Fibroblast of lung (primary cell): ENCODE results near the gene CEP63. TPM values are rescaled to one million over a fixed set of nuclear protein-coding genes. Genes with fewer than 3 reads are reported as not detected.

ENCODE experiments used
- DNase-seq, 2 donors: peaks; one replicate each; pipeline versions ENCODE4 v3.0.0 to v3.0.0-alpha.2; 2010; ENCODE audit warnings: low read depth in 2 of 2
- H2AFZ ChIP-seq: 2 replicates; pipeline ENCODE4 v1.5.1; 2012; ENCODE audit warnings: low read length, control low read depth, inconsistent platforms
- H3K27ac ChIP-seq: 2 replicates; pipeline ENCODE4 v1.5.1; 2011; ENCODE audit warnings: low read length, control low read depth; ENCODE audit not compliant: insufficient read depth
- H3K27me3 ChIP-seq: 2 replicates; pipeline ENCODE4 v1.5.1; 2011; ENCODE audit warnings: mild to moderate bottlenecking, low read length; ENCODE audit not compliant: control insufficient read depth, insufficient read depth
- H3K36me3 ChIP-seq: 2 replicates; pipeline ENCODE4 v1.5.1; 2011; ENCODE audit warnings: low read length; ENCODE audit not compliant: control insufficient read depth, insufficient read depth
- H3K4me1 ChIP-seq: 2 replicates; pipeline ENCODE4 v1.5.1; 2011; ENCODE audit warnings: low read length; ENCODE audit not compliant: control insufficient read depth, insufficient read depth; ENCODE audit errors: extremely low read depth
- H3K4me2 ChIP-seq: 2 replicates; pipeline ENCODE4 v1.5.1; 2011; ENCODE audit warnings: low read length, control low read depth; ENCODE audit not compliant: insufficient read depth; ENCODE audit errors: extremely low read depth
- H3K4me3 ChIP-seq, 4 experiments: fragments of 200-600 bp in 1 of 4; sonication (generic) in 1 of 4; replicated peaks in 1 of 4; 2 replicates each; pipeline ENCODE4 v1.5.1; 2011 to 2016; ENCODE audit warnings: low read length in 4 of 4, low read depth in 3 of 4, mild to moderate bottlenecking in 3 of 4, control low read depth in 2 of 4, inconsistent platforms in 1 of 4, mixed read lengths in 1 of 4; ENCODE audit not compliant: insufficient read depth in 1 of 4; ENCODE audit errors: control extremely low read depth in 1 of 4
- H3K79me2 ChIP-seq: 2 replicates; pipeline ENCODE4 v1.5.1; 2012; ENCODE audit warnings: mild to moderate bottlenecking, low read length, inconsistent platforms; ENCODE audit not compliant: control insufficient read depth, insufficient read depth
- H3K9ac ChIP-seq: 2 replicates; pipeline ENCODE4 v1.5.1; 2011; ENCODE audit warnings: mild to moderate bottlenecking, low read length, control low read depth; ENCODE audit not compliant: insufficient read depth
- H3K9me3 ChIP-seq: 2 replicates; pipeline ENCODE4 v1.5.1; 2012; ENCODE audit warnings: low read depth, low read length; ENCODE audit not compliant: control insufficient read depth, insufficient read depth
- H4K20me1 ChIP-seq: 2 replicates; pipeline ENCODE4 v1.5.1; 2011; ENCODE audit warnings: low read length; ENCODE audit not compliant: control insufficient read depth, insufficient read depth; ENCODE audit errors: extremely low read depth
- EZH2 ChIP-seq: IDR thresholded peaks from 2 replicates; pipeline ENCODE4 v1.5.1; 2012; ENCODE audit warnings: low read length, control low read depth, mild to moderate bottlenecking; ENCODE audit errors: missing control alignments
- polyA plus RNA-seq, 2 donors: library from polyadenylated mRNA; depleted of rRNA in 1 of 2; stranded (reverse) in 1 of 2; unstranded in 1 of 2; fragments of >200 nt; gene quantifications; 2 replicates each; pipeline ENCODE4 v1.2.1, GENCODE V29; 2011 to 2012; ENCODE audit warnings: missing spikeins in 1 of 2
- total RNA-seq: library from RNA; depleted of rRNA; stranded (reverse); fragments of >200 nt; gene quantifications from 2 replicates; pipeline ENCODE4 v1.2.1, GENCODE V29; 2014
- TF ChIP-seq, protein P1 (sequence below), 2 donors: IDR thresholded peaks in 1 of 2; conservative IDR thresholded peaks in 1 of 2; 1 replicate in 1 of 2; 2 replicates in 1 of 2; pipeline ENCODE4 v1.5.1; 2011 to 2012; ENCODE audit warnings: low read length in 2 of 2, control low read depth in 1 of 2, inconsistent platforms in 1 of 2, low read depth in 1 of 2, mild to moderate bottlenecking in 1 of 2

CEP63 gene
- total and polyA plus RNA-seq, 2 donors (not counting 1 experiment from before 2014, with no cell fraction given) = 22.3 to 26.4 TPM

- H3K27ac ChIP-seq = peak overlapping the region; percentile 21
- no peaks in the 10 kb centered on the region for H4K20me1 ChIP-seq
- H2AFZ ChIP-seq = no peak overlapping the region
- no peak overlapping the region for H3K9ac ChIP-seq
- peaks cover 12% of the 10 kb centered on the region for H3K4me1 ChIP-seq
- H3K9me3 ChIP-seq = no peaks in the 10 kb centered on the region
- H3K27me3 ChIP-seq = no peaks in the 10 kb centered on the region
- peak; percentile 79 to 80 for DNase-seq
- H3K4me2 ChIP-seq = peak overlapping the region; percentile 17
- no peaks in the 10 kb centered on the region for H3K79me2 ChIP-seq
- TF ChIP-seq EZH2 = no peak
- TF ChIP-seq, protein P1, sequence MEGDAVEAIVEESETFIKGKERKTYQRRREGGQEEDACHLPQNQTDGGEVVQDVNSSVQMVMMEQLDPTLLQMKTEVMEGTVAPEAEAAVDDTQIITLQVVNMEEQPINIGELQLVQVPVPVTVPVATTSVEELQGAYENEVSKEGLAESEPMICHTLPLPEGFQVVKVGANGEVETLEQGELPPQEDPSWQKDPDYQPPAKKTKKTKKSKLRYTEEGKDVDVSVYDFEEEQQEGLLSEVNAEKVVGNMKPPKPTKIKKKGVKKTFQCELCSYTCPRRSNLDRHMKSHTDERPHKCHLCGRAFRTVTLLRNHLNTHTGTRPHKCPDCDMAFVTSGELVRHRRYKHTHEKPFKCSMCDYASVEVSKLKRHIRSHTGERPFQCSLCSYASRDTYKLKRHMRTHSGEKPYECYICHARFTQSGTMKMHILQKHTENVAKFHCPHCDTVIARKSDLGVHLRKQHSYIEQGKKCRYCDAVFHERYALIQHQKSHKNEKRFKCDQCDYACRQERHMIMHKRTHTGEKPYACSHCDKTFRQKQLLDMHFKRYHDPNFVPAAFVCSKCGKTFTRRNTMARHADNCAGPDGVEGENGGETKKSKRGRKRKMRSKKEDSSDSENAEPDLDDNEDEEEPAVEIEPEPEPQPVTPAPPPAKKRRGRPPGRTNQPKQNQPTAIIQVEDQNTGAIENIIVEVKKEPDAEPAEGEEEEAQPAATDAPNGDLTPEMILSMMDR (conservative IDR thresholded peaks at IDR 0.05 in 1 of 2, IDR thresholded peaks at IDR 0.05 in 1 of 2; ENCODE audit: low read depth in 1 of 2, low read length in 2 of 2) = peak; percentile 61 to 69
- peaks cover 2% of the 10 kb centered on the region for H3K36me3 ChIP-seq
- no peak overlapping the region for H3K4me3 ChIP-seq
Observed at GRCh38 chr3:134473868-134474546, 11.8 kb upstream of the CEP63 start.

GRCh38 chr3:134474956-134475355 is 10.9 kb upstream of the CEP63 start:
- Histone ChIP-seq H3K36me3 (peaks cover 2% of the 10 kb centered on the region), H3K27ac (no peak overlapping the region), H2AFZ (no peak overlapping the region), H3K9ac (no peak overlapping the region), H3K4me2 (no peak overlapping the region), H3K79me2 (no peaks in the 10 kb centered on the region), H3K4me3 (no peak overlapping the region), H3K9me3 (no peaks in the 10 kb centered on the region), H3K27me3 (no peaks in the 10 kb centered on the region), H3K4me1 (peaks cover 12% of the 10 kb centered on the region), H4K20me1 (no peaks in the 10 kb centered on the region)
- no peak for TF ChIP-seq EZH2
- TF ChIP-seq, protein P1 (conservative IDR thresholded peaks at IDR 0.05 in 1 of 2, IDR thresholded peaks at IDR 0.05 in 1 of 2; ENCODE audit: low read depth in 1 of 2, low read length in 2 of 2) = no peak
- DNase-seq = no peak

GRCh38 chr3:134476306-134476705 is 9.6 kb upstream of the CEP63 start:
- TF ChIP-seq, protein P1 (conservative IDR thresholded peaks at IDR 0.05 in 1 of 2, IDR thresholded peaks at IDR 0.05 in 1 of 2; ENCODE audit: low read depth in 1 of 2, low read length in 2 of 2) = no peak
- no peak for TF ChIP-seq EZH2
- Histone ChIP-seq H3K36me3 (peaks cover 10% of the 10 kb centered on the region), H3K79me2 (peaks cover 4% of the 10 kb centered on the region), H3K27ac (no peak overlapping the region), H3K9me3 (no peaks in the 10 kb centered on the region), H2AFZ (no peak overlapping the region), H3K27me3 (no peaks in the 10 kb centered on the region), H4K20me1 (no peaks in the 10 kb centered on the region), H3K9ac (no peak overlapping the region), H3K4me1 (peaks cover 13% of the 10 kb centered on the region), H3K4me3 (no peak overlapping the region), H3K4me2 (no peak overlapping the region)
- DNase-seq = peak in 1 of 2 donors; percentile 81
